Smooth muscle cell (in vitro differentiated cells): ENCODE results near the gene PPP2CA. TPM values are rescaled to one million over a fixed set of nuclear protein-coding genes. Genes with fewer than 3 reads are reported as not detected.

ENCODE experiments used
- DNase-seq: peaks from one replicate; lab custom pipeline; 2025; ENCODE audit not compliant: unreplicated experiment; lab: John Stamatoyannopoulos, UW
- H2AFZ ChIP-seq: fragments of 200-600 bp; sonication (generic); 2 replicates; pipeline ENCODE4 v1.6.0; 2016; ENCODE audit warnings: antibody characterized with exemption, low read depth, mild to moderate bottlenecking
- H3F3A ChIP-seq: fragments of 200-600 bp; sonication (generic); 2 replicates; pipeline ENCODE4 v1.6.0; 2017; ENCODE audit warnings: antibody characterized with exemption, low read depth
- H3K27ac ChIP-seq: fragments of 200-600 bp; sonication (generic); 2 replicates; pipeline ENCODE4 v1.5.1; 2016; ENCODE audit warnings: low read depth, mild to moderate bottlenecking
- H3K27me3 ChIP-seq: fragments of 200-600 bp; sonication (generic); 2 replicates; pipeline ENCODE4 v1.6.1; 2016; ENCODE audit warnings: low read depth, mild to moderate bottlenecking
- H3K36me3 ChIP-seq: fragments of 200-600 bp; sonication (generic); 2 replicates; pipeline ENCODE4 v1.5.1; 2016; ENCODE audit warnings: low read depth
- H3K4me1 ChIP-seq: fragments of 200-600 bp; sonication (generic); 2 replicates; pipeline ENCODE4 v1.5.1; 2016; ENCODE audit warnings: low read depth
- H3K4me2 ChIP-seq: fragments of 200-600 bp; sonication (generic); 2 replicates; pipeline ENCODE4 v1.6.0; 2016; ENCODE audit warnings: mild to moderate bottlenecking
- H3K4me3 ChIP-seq: fragments of 200-600 bp; sonication (generic); 2 replicates; pipeline ENCODE4 v1.5.1; 2016; ENCODE audit warnings: mild to moderate bottlenecking
- H3K79me2 ChIP-seq: fragments of 200-600 bp; sonication (generic); 2 replicates; pipeline ENCODE4 v1.6.0; 2016; ENCODE audit warnings: low read depth, mild to moderate bottlenecking
- H3K9ac ChIP-seq: fragments of 200-600 bp; sonication (generic); 2 replicates; pipeline ENCODE4 v1.6.0; 2016; ENCODE audit warnings: low read depth
- H3K9me3 ChIP-seq: fragments of 200-600 bp; sonication (generic); replicated peaks from 2 replicates; pipeline ENCODE4 v1.5.1; 2016; ENCODE audit warnings: low read depth
- H4K20me1 ChIP-seq: fragments of 200-600 bp; sonication (generic); 2 replicates; pipeline ENCODE4 v1.6.0; 2016; ENCODE audit warnings: low read depth
- CTCF ChIP-seq: fragments of 200-600 bp; sonication (generic); IDR thresholded peaks from 2 replicates; pipeline ENCODE4 v1.5.1; 2017; ENCODE audit warnings: borderline replicate concordance, mild to moderate bottlenecking, antibody characterized with exemption; ENCODE audit not compliant: insufficient read depth, poor library complexity, severe bottlenecking
- WGBS: methylation state at CpG from one replicate; pipeline ENCODE4 v1.1.7; 2016; ENCODE audit warnings: low lambda C conversion rate; 5-methylcytosine and 5-hydroxymethylcytosine counted together
- polyA plus RNA-seq: library from polyadenylated mRNA; unstranded; fragments of >200 nt; fragmentation: Nextera tagmentation; extraction: Ambion mirVana; gene quantifications from 2 replicates; pipeline ENCODE4 v1.2.1, GENCODE V29; 2016
- total RNA-seq: library from RNA; depleted of rRNA; stranded (reverse); fragments of >200 nt; gene quantifications from 2 replicates; pipeline ENCODE4 v1.2.3, GENCODE V29; 2014

PPP2CA gene
- total and polyA plus RNA-seq, 2 experiments from 2014 or later = 82.4 to 243 TPM

GRCh38 chr5:134148316-134148715, 77.6 kb downstream of the PPP2CA start:
- Histone ChIP-seq H3K9ac (no peak overlapping the region), H3K4me2 (no peak overlapping the region), H4K20me1 (peaks cover 100% of the 10 kb centered on the region), H3K27me3 (no peaks in the 10 kb centered on the region), H3K9me3 (no peaks in the 10 kb centered on the region), H3K79me2 (peaks cover 21% of the 10 kb centered on the region), H3K27ac (no peak overlapping the region), H3K36me3 (peaks cover 15% of the 10 kb centered on the region), H3K4me1 (no peaks in the 10 kb centered on the region), H3F3A (peaks cover 1% of the 10 kb centered on the region), H2AFZ (no peak overlapping the region), H3K4me3 (no peak overlapping the region)
- TF ChIP-seq CTCF = no peak
- no peak for DNase-seq
- WGBS = 90% methylated on average over 2 of the region's 2 CpGs

DNA sequence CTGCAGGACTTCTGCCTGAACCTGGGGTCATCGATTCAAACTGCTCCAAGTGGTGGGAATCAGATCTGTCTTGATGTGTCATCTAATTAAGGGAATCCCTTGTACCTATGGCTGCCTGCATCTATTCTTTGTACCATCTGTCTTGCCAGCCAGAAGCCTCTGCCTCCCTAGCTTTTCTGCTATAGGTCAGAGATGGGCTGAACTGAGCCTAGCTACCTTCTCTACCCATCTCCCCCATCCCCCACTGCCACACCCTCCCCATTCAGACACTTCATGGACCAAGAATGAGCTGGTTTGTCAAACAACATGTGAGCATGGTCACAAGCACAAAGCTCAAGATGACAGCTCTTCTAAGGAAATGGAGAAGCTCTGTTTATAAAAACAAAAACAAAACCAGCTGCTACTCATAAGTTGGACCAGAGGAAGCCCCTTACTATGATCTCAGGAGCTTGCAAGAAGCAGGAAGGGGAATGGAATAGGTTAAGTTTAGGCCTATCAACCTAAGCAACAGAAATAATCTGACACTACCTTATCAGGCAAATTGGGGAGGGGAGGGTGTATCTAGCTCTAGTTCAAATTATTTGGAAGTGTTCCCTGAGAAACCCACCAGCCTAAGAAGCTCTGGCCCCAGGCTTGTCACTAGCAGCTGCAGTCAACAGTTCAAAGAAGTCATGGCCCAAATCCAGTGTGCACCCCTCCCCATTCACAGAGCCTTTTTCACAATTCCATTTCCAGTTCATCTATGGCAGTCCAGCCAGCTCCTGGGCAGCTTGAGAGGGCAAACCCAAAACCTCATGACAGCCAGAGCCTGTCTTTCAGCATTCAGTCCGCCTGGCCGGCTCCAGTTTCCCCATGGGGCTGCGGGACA, 79.0 kb downstream of the PPP2CA start:
- no peaks in the 10 kb centered on the region for H3K9me3 ChIP-seq
- H3K9ac ChIP-seq = no peak overlapping the region
- DNase-seq = no peak
- H3K79me2 ChIP-seq = peaks cover 9% of the 10 kb centered on the region
- H3K27me3 ChIP-seq = no peaks in the 10 kb centered on the region
- no peak for TF ChIP-seq CTCF
- no peak overlapping the region for H3K27ac ChIP-seq
- H3K4me2 ChIP-seq = no peak overlapping the region
- peaks cover 11% of the 10 kb centered on the region for H3K36me3 ChIP-seq
- peaks cover 100% of the 10 kb centered on the region for H4K20me1 ChIP-seq
- no peaks in the 10 kb centered on the region for H3K4me1 ChIP-seq
- no peak overlapping the region for H2AFZ ChIP-seq
- H3K4me3 ChIP-seq = no peak overlapping the region
- WGBS = 96% methylated on average over 4 of the region's 4 CpGs
- no peaks in the 10 kb centered on the region for H3F3A ChIP-seq

DNA sequence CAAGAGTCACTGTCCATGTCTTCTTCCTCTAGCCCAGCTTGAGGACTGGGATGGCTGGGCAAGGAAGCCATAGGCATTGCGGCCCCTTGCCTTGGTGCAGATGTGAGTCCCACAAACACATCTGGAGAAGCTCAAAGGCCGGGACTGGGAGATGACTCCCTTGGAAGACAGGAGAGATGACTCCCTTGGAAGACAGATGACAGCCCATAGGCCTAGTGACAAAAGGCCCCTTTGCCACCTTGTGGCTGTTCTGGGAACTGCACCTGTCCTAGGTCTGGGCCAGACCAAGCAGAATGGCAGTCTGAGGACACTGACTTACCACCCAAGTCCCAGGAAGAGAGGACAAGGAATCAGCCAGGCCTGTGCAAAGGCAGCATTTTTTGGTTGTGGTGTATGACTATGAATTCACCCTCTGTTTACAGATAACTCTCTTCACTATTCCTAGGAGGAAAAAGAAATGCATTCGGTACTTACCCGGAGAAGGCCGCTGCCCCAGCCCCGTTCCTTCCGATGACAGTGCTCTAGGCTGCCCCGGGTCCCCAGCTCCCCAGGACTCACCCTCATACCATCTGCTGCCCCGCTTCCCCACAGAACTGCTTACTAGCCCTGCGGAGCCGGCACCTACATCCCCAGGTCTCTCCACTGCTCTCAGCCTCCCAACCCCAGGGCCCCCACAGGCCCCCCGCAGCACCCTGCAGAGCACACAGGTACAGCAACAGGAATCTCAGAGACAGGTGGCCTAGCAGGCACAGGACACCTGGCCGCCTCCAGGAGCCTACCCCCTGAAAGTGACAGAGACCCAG, 79.9 kb downstream of the PPP2CA start:
- H3K9ac ChIP-seq = no peak overlapping the region
- no peak overlapping the region for H3K4me3 ChIP-seq
- DNase-seq = peak; percentile 50
- no peak overlapping the region for H3K27ac ChIP-seq
- H3K36me3 ChIP-seq = peaks cover 8% of the 10 kb centered on the region
- peaks cover 8% of the 10 kb centered on the region for H3K79me2 ChIP-seq
- peak; percentile 94 for TF ChIP-seq CTCF
- H4K20me1 ChIP-seq = peaks cover 100% of the 10 kb centered on the region
- no peaks in the 10 kb centered on the region for H3K27me3 ChIP-seq
- H2AFZ ChIP-seq = no peak overlapping the region
- no peak overlapping the region for H3K4me2 ChIP-seq
- 93% methylated on average over 13 of the region's 13 CpGs for WGBS
- H3F3A ChIP-seq = no peaks in the 10 kb centered on the region
- H3K4me1 ChIP-seq = no peaks in the 10 kb centered on the region
- no peaks in the 10 kb centered on the region for H3K9me3 ChIP-seq
